ENCODE data around the gene OR6K6. TPM values are rescaled to one million over a fixed set of nuclear protein-coding genes. Genes with fewer than 3 reads are reported as not detected.

The OR6K6 gene, protein sequence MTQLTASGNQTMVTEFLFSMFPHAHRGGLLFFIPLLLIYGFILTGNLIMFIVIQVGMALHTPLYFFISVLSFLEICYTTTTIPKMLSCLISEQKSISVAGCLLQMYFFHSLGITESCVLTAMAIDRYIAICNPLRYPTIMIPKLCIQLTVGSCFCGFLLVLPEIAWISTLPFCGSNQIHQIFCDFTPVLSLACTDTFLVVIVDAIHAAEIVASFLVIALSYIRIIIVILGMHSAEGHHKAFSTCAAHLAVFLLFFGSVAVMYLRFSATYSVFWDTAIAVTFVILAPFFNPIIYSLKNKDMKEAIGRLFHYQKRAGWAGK
- polyA plus RNA-seq (2012; ENCODE audit: insufficient read length, low read depth) = not detected

DNA sequence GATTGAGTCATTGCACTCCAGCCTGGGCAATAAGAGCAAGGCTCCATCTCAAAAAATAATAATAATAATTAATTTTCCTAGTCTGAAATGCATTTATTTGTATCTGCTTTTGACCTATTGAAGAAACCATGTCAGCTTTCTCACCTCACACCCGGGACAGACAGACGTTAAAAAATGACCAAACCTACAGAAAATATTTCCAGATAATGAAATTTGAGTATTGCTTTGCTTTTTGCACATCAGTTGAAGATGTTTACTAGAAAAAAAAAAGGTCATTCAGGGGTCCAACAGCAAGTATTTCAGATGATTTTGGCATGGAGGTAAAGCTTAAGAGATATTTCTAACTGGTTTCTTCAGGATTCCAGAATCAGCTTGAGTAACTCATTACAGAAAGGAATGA is at the start of gene OR6K6:
Gene OR6K6, plus strand, starts transcription at position 301 of the 400 bp plus-strand sequence. CDS start 168 bp downstream, outside the sequence.
- TF ChIP-seq POLR2AphosphoS5 (IDR thresholded peaks at IDR 0.05; ENCODE audit: low read depth, low read length) (no peak), TAF1 (IDR thresholded peaks at IDR 0.05; ENCODE audit: borderline replicate concordance, insufficient read depth, low read length) (no peak), SIN3A (IDR thresholded peaks at IDR 0.05; ENCODE audit: borderline replicate concordance, insufficient read depth, low read length) (no peak), FOXP2 (optimal IDR thresholded peaks at IDR 0.05; ENCODE audit: borderline replicate concordance, extremely low read depth, extremely low read length, insufficient read depth) (no peak)
- TF ChIP-seq, protein P1, sequence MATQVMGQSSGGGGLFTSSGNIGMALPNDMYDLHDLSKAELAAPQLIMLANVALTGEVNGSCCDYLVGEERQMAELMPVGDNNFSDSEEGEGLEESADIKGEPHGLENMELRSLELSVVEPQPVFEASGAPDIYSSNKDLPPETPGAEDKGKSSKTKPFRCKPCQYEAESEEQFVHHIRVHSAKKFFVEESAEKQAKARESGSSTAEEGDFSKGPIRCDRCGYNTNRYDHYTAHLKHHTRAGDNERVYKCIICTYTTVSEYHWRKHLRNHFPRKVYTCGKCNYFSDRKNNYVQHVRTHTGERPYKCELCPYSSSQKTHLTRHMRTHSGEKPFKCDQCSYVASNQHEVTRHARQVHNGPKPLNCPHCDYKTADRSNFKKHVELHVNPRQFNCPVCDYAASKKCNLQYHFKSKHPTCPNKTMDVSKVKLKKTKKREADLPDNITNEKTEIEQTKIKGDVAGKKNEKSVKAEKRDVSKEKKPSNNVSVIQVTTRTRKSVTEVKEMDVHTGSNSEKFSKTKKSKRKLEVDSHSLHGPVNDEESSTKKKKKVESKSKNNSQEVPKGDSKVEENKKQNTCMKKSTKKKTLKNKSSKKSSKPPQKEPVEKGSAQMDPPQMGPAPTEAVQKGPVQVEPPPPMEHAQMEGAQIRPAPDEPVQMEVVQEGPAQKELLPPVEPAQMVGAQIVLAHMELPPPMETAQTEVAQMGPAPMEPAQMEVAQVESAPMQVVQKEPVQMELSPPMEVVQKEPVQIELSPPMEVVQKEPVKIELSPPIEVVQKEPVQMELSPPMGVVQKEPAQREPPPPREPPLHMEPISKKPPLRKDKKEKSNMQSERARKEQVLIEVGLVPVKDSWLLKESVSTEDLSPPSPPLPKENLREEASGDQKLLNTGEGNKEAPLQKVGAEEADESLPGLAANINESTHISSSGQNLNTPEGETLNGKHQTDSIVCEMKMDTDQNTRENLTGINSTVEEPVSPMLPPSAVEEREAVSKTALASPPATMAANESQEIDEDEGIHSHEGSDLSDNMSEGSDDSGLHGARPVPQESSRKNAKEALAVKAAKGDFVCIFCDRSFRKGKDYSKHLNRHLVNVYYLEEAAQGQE (IDR thresholded peaks at IDR 0.05; ENCODE audit: insufficient read depth in 1 of 2, low read depth in 2 of 2, low read length in 2 of 2) = no peak

DNA sequence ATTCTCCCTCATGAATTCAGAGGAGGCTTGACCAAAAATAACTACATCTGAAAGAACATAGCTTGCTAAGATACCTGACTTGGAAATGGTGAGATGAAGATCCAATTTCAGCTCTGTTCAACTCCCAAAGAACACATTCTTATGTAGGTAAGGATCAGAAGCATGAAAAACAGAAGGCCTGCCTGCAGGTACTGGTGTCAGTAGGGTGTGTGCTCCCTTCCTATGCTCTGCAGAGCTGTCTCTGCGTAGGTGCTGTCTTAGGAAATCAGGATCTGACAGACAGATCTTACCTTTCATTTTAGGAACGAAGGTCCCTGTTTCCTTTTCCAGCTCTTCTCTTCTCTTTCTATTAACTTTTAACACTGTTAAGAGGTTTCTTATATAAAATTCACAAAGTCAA is 48.4 kb upstream of the OR6K6 start:
- TF ChIP-seq, protein P1 (IDR thresholded peaks at IDR 0.05; ENCODE audit: insufficient read depth in 1 of 2, low read depth in 2 of 2, low read length in 2 of 2) = no peak
- TF ChIP-seq SIN3A (IDR thresholded peaks at IDR 0.05; ENCODE audit: borderline replicate concordance, insufficient read depth, low read length) (no peak), FOXP2 (optimal IDR thresholded peaks at IDR 0.05; ENCODE audit: borderline replicate concordance, extremely low read depth, extremely low read length, insufficient read depth) (no peak), TAF1 (IDR thresholded peaks at IDR 0.05; ENCODE audit: borderline replicate concordance, insufficient read depth, low read length) (no peak), POLR2AphosphoS5 (IDR thresholded peaks at IDR 0.05; ENCODE audit: low read depth, low read length) (no peak)

DNA sequence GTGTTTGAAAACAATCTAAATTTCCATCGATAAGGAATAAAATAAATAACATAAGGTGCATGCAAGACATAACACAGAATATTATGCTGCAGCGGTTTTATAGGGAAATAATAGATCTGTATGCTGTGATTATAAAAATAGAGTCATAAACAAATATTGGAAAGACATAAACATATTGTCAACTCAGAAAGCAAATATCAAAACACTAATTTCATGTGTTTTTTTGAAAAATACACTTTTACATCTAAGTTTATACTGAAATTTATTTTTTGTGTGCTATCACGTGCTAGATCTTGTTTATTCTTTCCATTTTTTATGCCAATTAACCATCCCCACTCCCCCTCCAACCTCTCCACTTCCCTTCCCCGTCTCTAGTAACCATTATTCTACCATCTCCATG is 43.4 kb upstream of the OR6K6 start:
- TF ChIP-seq TAF1 (IDR thresholded peaks at IDR 0.05; ENCODE audit: borderline replicate concordance, insufficient read depth, low read length) (no peak), FOXP2 (optimal IDR thresholded peaks at IDR 0.05; ENCODE audit: borderline replicate concordance, extremely low read depth, extremely low read length, insufficient read depth) (no peak)

DNA sequence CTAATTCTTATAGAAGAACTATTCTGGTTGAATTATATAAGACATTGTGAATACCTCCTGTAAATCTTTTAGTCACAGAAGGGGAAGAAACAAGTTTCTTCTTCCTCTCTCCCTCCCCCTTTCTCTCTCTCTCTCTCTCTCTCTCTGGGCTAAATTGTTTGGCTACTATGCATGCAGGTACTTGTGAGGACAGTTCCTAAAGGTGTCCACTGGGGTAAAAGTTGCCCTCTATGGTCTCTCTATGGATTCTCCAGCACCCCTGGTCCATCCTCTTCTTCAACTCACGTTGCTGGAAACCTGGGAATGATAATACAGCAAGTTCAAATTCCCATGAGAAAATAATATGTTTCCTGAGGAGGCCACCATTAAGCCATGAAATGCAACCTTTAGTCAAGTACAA is 39.8 kb upstream of the OR6K6 start:
- no peak for TF ChIP-seq SIN3A (IDR thresholded peaks at IDR 0.05; ENCODE audit: borderline replicate concordance, insufficient read depth, low read length)
- TF ChIP-seq POLR2AphosphoS5 (IDR thresholded peaks at IDR 0.05; ENCODE audit: low read depth, low read length) = no peak
- no peak for TF ChIP-seq TAF1 (IDR thresholded peaks at IDR 0.05; ENCODE audit: borderline replicate concordance, insufficient read depth, low read length)
- TF ChIP-seq, protein P1 (IDR thresholded peaks at IDR 0.05; ENCODE audit: insufficient read depth in 1 of 2, low read depth in 2 of 2, low read length in 2 of 2) = no peak
- TF ChIP-seq FOXP2 (optimal IDR thresholded peaks at IDR 0.05; ENCODE audit: borderline replicate concordance, extremely low read depth, extremely low read length, insufficient read depth) = no peak

DNA sequence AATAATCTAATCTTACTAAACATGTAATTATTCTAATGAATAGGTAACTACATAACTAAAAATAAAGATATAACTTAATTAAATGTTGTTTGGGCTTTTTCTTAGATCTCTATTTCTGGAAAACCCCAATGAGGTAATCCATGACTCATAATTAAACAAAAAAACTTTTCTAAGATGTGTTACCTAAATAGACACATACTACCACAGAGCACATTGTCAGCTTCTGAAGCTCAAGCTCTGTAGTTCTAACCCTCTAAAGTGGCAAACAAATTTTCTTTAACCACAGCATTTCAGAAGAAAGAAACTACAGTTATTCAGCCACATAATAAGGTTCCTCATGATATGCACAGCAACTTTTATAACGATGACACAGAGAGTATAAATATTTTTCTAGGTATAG is 38.2 kb upstream of the OR6K6 start:
- TF ChIP-seq SIN3A (IDR thresholded peaks at IDR 0.05; ENCODE audit: borderline replicate concordance, insufficient read depth, low read length) = no peak
- TF ChIP-seq, protein P1 (IDR thresholded peaks at IDR 0.05; ENCODE audit: insufficient read depth in 1 of 2, low read depth in 2 of 2, low read length in 2 of 2) = no peak
- TF ChIP-seq FOXP2 (optimal IDR thresholded peaks at IDR 0.05; ENCODE audit: borderline replicate concordance, extremely low read depth, extremely low read length, insufficient read depth) = no peak
- TF ChIP-seq TAF1 (IDR thresholded peaks at IDR 0.05; ENCODE audit: borderline replicate concordance, insufficient read depth, low read length) = no peak
- no peak for TF ChIP-seq POLR2AphosphoS5 (IDR thresholded peaks at IDR 0.05; ENCODE audit: low read depth, low read length)

Measured in PFSK-1 (cell line).